ENCODE measurements around the gene CTXND2.
"Not testable (repeated sequence)": the region's sequence is repeated elsewhere in the genome, so short reads cannot be mapped to it uniquely, and the experiment has no call there.

The CTXND2 gene

GRCh38 chr1:150893336-150893913 lies 6.5 kb downstream of the CTXND2 start:
- DNase-seq (ENCODE audit: low spot score) = no peak

GRCh38 chr1:150895618-150896017 lies 8.7 kb downstream of the CTXND2 start:
- no peak for DNase-seq (ENCODE audit: low spot score)

- not testable (repeated sequence) for DNase-seq (ENCODE audit: low spot score)
These were observed 12.9 kb downstream of the CTXND2 start for GRCh38 chr1:150899795-150900194.

- DNase-seq (ENCODE audit: low spot score) = no peak
These were observed 15.4 kb downstream of the CTXND2 start for GRCh38 chr1:150902346-150902745.

GRCh38 chr1:150902751-150903150 lies 15.8 kb downstream of the CTXND2 start:
- no peak for DNase-seq (ENCODE audit: low spot score)

- no peak for DNase-seq (ENCODE audit: low spot score)
These were observed 18.4 kb downstream of the CTXND2 start for GRCh38 chr1:150905301-150905700.

- DNase-seq (ENCODE audit: low spot score) = no peak
These were observed 19.4 kb downstream of the CTXND2 start for GRCh38 chr1:150906329-150906728.

GRCh38 chr1:150906813-150907212 lies 19.9 kb downstream of the CTXND2 start:
- DNase-seq (ENCODE audit: low spot score) = no peak

GRCh38 chr1:150909585-150910180 lies 22.7 kb downstream of the CTXND2 start:
- no peak for DNase-seq (ENCODE audit: low spot score)

- DNase-seq (ENCODE audit: low spot score) = no peak
These were observed 25.7 kb downstream of the CTXND2 start for GRCh38 chr1:150912623-150913022.

GRCh38 chr1:150917387-150917786 lies 30.5 kb downstream of the CTXND2 start:
- DNase-seq (ENCODE audit: low spot score) = no peak

GRCh38 chr1:150922519-150922975 lies 35.6 kb downstream of the CTXND2 start:
- DNase-seq (ENCODE audit: low spot score) = peak; percentile 58

GRCh38 chr1:150925080-150925479 lies 38.1 kb downstream of the CTXND2 start:
- DNase-seq (ENCODE audit: low spot score) = no peak

- peak; percentile 71 for DNase-seq (ENCODE audit: low spot score)
These were observed 39.3 kb downstream of the CTXND2 start, which contains the start of gene SETDB1 for GRCh38 chr1:150926097-150926741. Gene SETDB1, plus strand, starts transcription at chr1:150926363. Its CDS starts 1,352 bp downstream, at chr1:150927715.

GRCh38 chr1:150927624-150928023 lies 40.7 kb downstream of the CTXND2 start:
- DNase-seq (ENCODE audit: low spot score) = no peak

- no peak for DNase-seq (ENCODE audit: low spot score)
These were observed 41.4 kb downstream of the CTXND2 start for GRCh38 chr1:150928286-150928685.

GRCh38 chr1:150928775-150929174 lies 41.8 kb downstream of the CTXND2 start:
- DNase-seq (ENCODE audit: low spot score) = not testable (repeated sequence)

GRCh38 chr1:150931773-150932172 lies 44.8 kb downstream of the CTXND2 start:
- no peak for DNase-seq (ENCODE audit: low spot score)

GRCh38 chr1:150944856-150945255 lies 57.9 kb downstream of the CTXND2 start:
- no peak for DNase-seq (ENCODE audit: low spot score)

- no peak for DNase-seq (ENCODE audit: low spot score)
These were observed 67.8 kb downstream of the CTXND2 start for GRCh38 chr1:150954708-150955107.

GRCh38 chr1:150955280-150955679 lies 68.3 kb downstream of the CTXND2 start:
- no peak for DNase-seq (ENCODE audit: low spot score)

GRCh38 chr1:150957666-150958065 lies 70.7 kb downstream of the CTXND2 start:
- no peak for DNase-seq (ENCODE audit: low spot score)

- no peak for DNase-seq (ENCODE audit: low spot score)
These were observed 73.7 kb downstream of the CTXND2 start for GRCh38 chr1:150960646-150961045.

Data from HuH-7 (cell line).